ENCODE results near the gene MBNL2.

MBNL2 gene

GRCh38 chr13:97189928-97190327 lies 32.2 kb upstream of the MBNL2 start:
- H3K4me1 ChIP-seq (ENCODE audit: low read length) = no peaks in the 10 kb centered on the region
- H3K4me3 ChIP-seq (ENCODE audit: low read length) = no peak overlapping the region
- H4K20me1 ChIP-seq (ENCODE audit: insufficient read depth, low read length) = no peaks in the 10 kb centered on the region
- no peak overlapping the region for H2AFZ ChIP-seq (ENCODE audit: low read depth, low read length)
- H3K36me3 ChIP-seq (replicated peaks; ENCODE audit: low read depth, low read length) = no peaks in the 10 kb centered on the region
- no peaks in the 10 kb centered on the region for H3K79me2 ChIP-seq (ENCODE audit: low read length)
- H3K4me2 ChIP-seq (ENCODE audit: low read length) = no peak overlapping the region
- TF ChIP-seq EZH2phosphoT487 (IDR thresholded peaks at IDR 0.05; ENCODE audit: low read depth) = no peak
- TF ChIP-seq CTCF (IDR thresholded peaks at IDR 0.05; ENCODE audit: low read depth, low read length) = no peak
- peaks cover 16% of the 10 kb centered on the region for H3K27me3 ChIP-seq (ENCODE audit: low read depth, low read length)
- no peak overlapping the region for H3K27ac ChIP-seq (ENCODE audit: low read length)
- no peaks in the 10 kb centered on the region for H3K9me3 ChIP-seq (ENCODE audit: insufficient read depth, low read length)
- no peak overlapping the region for H3K9ac ChIP-seq (ENCODE audit: low read length)

GRCh38 chr13:97191142-97191541 lies 31.0 kb upstream of the MBNL2 start:
- Histone ChIP-seq H2AFZ (ENCODE audit: low read depth, low read length) (no peak overlapping the region), H3K79me2 (ENCODE audit: low read length) (no peaks in the 10 kb centered on the region), H3K4me3 (ENCODE audit: low read length) (no peak overlapping the region), H3K4me2 (ENCODE audit: low read length) (no peak overlapping the region), H3K27ac (ENCODE audit: low read length) (no peak overlapping the region), H3K9me3 (ENCODE audit: insufficient read depth, low read length) (no peaks in the 10 kb centered on the region), H3K4me1 (ENCODE audit: low read length) (no peaks in the 10 kb centered on the region), H4K20me1 (ENCODE audit: insufficient read depth, low read length) (no peaks in the 10 kb centered on the region), H3K27me3 (ENCODE audit: low read depth, low read length) (peaks cover 6% of the 10 kb centered on the region), H3K9ac (ENCODE audit: low read length) (no peak overlapping the region), H3K36me3 (replicated peaks; ENCODE audit: low read depth, low read length) (no peaks in the 10 kb centered on the region)
- TF ChIP-seq EZH2phosphoT487 (IDR thresholded peaks at IDR 0.05; ENCODE audit: low read depth) (no peak), CTCF (IDR thresholded peaks at IDR 0.05; ENCODE audit: low read depth, low read length) (no peak)

- Histone ChIP-seq H2AFZ (ENCODE audit: low read depth, low read length) (no peak overlapping the region), H3K4me3 (ENCODE audit: low read length) (no peak overlapping the region), H3K4me2 (ENCODE audit: low read length) (no peak overlapping the region), H3K9ac (ENCODE audit: low read length) (no peak overlapping the region), H4K20me1 (ENCODE audit: insufficient read depth, low read length) (no peaks in the 10 kb centered on the region), H3K27me3 (ENCODE audit: low read depth, low read length) (peaks cover 9% of the 10 kb centered on the region), H3K79me2 (ENCODE audit: low read length) (no peaks in the 10 kb centered on the region), H3K4me1 (ENCODE audit: low read length) (no peaks in the 10 kb centered on the region), H3K36me3 (replicated peaks; ENCODE audit: low read depth, low read length) (no peaks in the 10 kb centered on the region), H3K9me3 (ENCODE audit: insufficient read depth, low read length) (no peaks in the 10 kb centered on the region), H3K27ac (ENCODE audit: low read length) (no peak overlapping the region)
- TF ChIP-seq EZH2phosphoT487 (IDR thresholded peaks at IDR 0.05; ENCODE audit: low read depth) (no peak), CTCF (IDR thresholded peaks at IDR 0.05; ENCODE audit: low read depth, low read length) (no peak)
Measured at GRCh38 chr13:97191615-97192014, 30.5 kb upstream of the MBNL2 start.

GRCh38 chr13:97192166-97192565 lies 30.0 kb upstream of the MBNL2 start:
- H3K4me3 ChIP-seq (ENCODE audit: low read length) = no peak overlapping the region
- TF ChIP-seq EZH2phosphoT487 (IDR thresholded peaks at IDR 0.05; ENCODE audit: low read depth) (no peak), CTCF (IDR thresholded peaks at IDR 0.05; ENCODE audit: low read depth, low read length) (no peak)
- H3K79me2 ChIP-seq (ENCODE audit: low read length) = no peaks in the 10 kb centered on the region
- H3K4me1 ChIP-seq (ENCODE audit: low read length) = no peaks in the 10 kb centered on the region
- no peak overlapping the region for H3K9ac ChIP-seq (ENCODE audit: low read length)
- no peak overlapping the region for H3K27ac ChIP-seq (ENCODE audit: low read length)
- no peaks in the 10 kb centered on the region for H4K20me1 ChIP-seq (ENCODE audit: insufficient read depth, low read length)
- no peak overlapping the region for H3K4me2 ChIP-seq (ENCODE audit: low read length)
- H3K9me3 ChIP-seq (ENCODE audit: insufficient read depth, low read length) = no peaks in the 10 kb centered on the region
- peaks cover 12% of the 10 kb centered on the region for H3K27me3 ChIP-seq (ENCODE audit: low read depth, low read length)
- H3K36me3 ChIP-seq (replicated peaks; ENCODE audit: low read depth, low read length) = no peaks in the 10 kb centered on the region
- H2AFZ ChIP-seq (ENCODE audit: low read depth, low read length) = no peak overlapping the region
